Suprapubic skin (tissue), 4 donors: ENCODE data around the gene COPS3. TPM values are rescaled to one million over a fixed set of nuclear protein-coding genes. Genes with fewer than 3 reads are reported as not detected.

ENCODE experiments used
- DNase-seq, 2 donors: peaks; one replicate each; pipeline ENCODE4 v3.0.0-alpha.2; 2019; ENCODE audit warnings: low spot score in 2 of 2
- H3K27ac ChIP-seq: fragments of 200-600 bp; sonication (generic); one replicate; pipeline ENCODE4 v1.5.1; 2019
- H3K27me3 ChIP-seq: fragments of 200-600 bp; sonication (generic); one replicate; pipeline ENCODE4 v1.5.1; 2019
- H3K36me3 ChIP-seq: fragments of 200-600 bp; sonication (generic); one replicate; pipeline ENCODE4 v1.5.1; 2019
- H3K4me1 ChIP-seq: fragments of 200-600 bp; sonication (generic); one replicate; pipeline ENCODE4 v1.5.1; 2019
- H3K4me3 ChIP-seq: fragments of 200-600 bp; sonication (generic); one replicate; pipeline ENCODE4 v1.5.1; 2019; ENCODE audit warnings: mild to moderate bottlenecking
- H3K9me3 ChIP-seq: fragments of 200-600 bp; sonication (generic); one replicate; pipeline ENCODE4 v1.5.1; 2019
- EP300 ChIP-seq: sonication (generic); formaldehyde crosslinking; IDR thresholded peaks from one replicate; pipeline ENCODE4 v1.6.1; 2017; ENCODE audit warnings: antibody characterized with exemption
- POLR2A ChIP-seq, 2 donors: fragments of 450-650 bp; IDR thresholded peaks; one replicate each; pipeline ENCODE4 v1.6.1; 2017; ENCODE audit warnings: antibody characterized with exemption in 2 of 2, mild to moderate bottlenecking in 2 of 2, moderate library complexity in 2 of 2
- POLR2AphosphoS5 ChIP-seq, 3 donors: sonication (generic); formaldehyde crosslinking; IDR thresholded peaks; one replicate each; pipeline ENCODE4 v1.6.1; 2017; ENCODE audit warnings: antibody characterized with exemption in 3 of 3
- WGBS: methylation state at CpG from one replicate; pipeline ENCODE4 v1.1.5; 2018; 5-methylcytosine and 5-hydroxymethylcytosine counted together
- total RNA-seq, 4 donors: library from RNA; depleted of rRNA; stranded (reverse); fragments of >200 nt; gene quantifications; one replicate each; pipeline ENCODE4 v1.1.0, GENCODE V29; 2016
- TF ChIP-seq, protein P1 (sequence below), 2 donors: fragments of 200-600 bp in 1 of 2; fragments of 450-650 bp in 1 of 2; sonication (generic) in 1 of 2; IDR thresholded peaks; one replicate each; pipeline ENCODE4 v1.5.1; 2016 to 2019; ENCODE audit warnings: antibody characterized with exemption in 2 of 2, mild to moderate bottlenecking in 1 of 2, moderate library complexity in 1 of 2

Gene COPS3
- total RNA-seq, 4 donors from 2014 or later = 55.0 to 77.3 (median 59.4) TPM

DNA sequence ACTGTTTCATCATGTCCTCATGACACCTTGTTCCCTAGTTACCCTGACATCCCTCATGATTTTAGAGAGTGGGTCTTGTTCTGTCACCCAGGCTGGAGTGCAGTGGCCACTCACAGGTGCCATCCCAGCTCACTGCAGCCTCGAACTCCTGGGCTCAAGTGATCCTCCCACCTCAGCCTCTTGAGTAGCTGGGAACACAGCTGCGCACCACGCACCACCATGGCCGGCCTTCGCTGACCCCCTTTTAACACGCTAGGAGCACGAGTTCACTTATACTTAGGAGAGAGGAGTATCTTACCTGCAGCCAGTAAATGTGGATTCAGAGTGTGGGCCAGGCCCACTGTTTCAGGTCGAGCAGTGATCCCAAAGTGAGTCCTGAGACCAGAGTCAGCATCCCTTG, 43.6 kb upstream of the COPS3 start:
- Histone ChIP-seq H3K4me1 (no peaks in the 10 kb centered on the region), H3K4me3 (no peak overlapping the region), H3K9me3 (no peaks in the 10 kb centered on the region), H3K36me3 (peaks cover 3% of the 10 kb centered on the region), H3K27me3 (no peaks in the 10 kb centered on the region), H3K27ac (no peak overlapping the region)
- 92% methylated on average over 8 of the region's 8 CpGs for WGBS
- peak in 1 of 2 donors; percentile 14 for DNase-seq
- TF ChIP-seq EP300 = no peak
- TF ChIP-seq, protein P1, sequence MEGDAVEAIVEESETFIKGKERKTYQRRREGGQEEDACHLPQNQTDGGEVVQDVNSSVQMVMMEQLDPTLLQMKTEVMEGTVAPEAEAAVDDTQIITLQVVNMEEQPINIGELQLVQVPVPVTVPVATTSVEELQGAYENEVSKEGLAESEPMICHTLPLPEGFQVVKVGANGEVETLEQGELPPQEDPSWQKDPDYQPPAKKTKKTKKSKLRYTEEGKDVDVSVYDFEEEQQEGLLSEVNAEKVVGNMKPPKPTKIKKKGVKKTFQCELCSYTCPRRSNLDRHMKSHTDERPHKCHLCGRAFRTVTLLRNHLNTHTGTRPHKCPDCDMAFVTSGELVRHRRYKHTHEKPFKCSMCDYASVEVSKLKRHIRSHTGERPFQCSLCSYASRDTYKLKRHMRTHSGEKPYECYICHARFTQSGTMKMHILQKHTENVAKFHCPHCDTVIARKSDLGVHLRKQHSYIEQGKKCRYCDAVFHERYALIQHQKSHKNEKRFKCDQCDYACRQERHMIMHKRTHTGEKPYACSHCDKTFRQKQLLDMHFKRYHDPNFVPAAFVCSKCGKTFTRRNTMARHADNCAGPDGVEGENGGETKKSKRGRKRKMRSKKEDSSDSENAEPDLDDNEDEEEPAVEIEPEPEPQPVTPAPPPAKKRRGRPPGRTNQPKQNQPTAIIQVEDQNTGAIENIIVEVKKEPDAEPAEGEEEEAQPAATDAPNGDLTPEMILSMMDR (IDR thresholded peaks at IDR 0.05) = no peak
- no peak for TF ChIP-seq POLR2AphosphoS5 (IDR thresholded peaks at IDR 0.05)
- no peak for TF ChIP-seq POLR2A (IDR thresholded peaks at IDR 0.05)

DNA sequence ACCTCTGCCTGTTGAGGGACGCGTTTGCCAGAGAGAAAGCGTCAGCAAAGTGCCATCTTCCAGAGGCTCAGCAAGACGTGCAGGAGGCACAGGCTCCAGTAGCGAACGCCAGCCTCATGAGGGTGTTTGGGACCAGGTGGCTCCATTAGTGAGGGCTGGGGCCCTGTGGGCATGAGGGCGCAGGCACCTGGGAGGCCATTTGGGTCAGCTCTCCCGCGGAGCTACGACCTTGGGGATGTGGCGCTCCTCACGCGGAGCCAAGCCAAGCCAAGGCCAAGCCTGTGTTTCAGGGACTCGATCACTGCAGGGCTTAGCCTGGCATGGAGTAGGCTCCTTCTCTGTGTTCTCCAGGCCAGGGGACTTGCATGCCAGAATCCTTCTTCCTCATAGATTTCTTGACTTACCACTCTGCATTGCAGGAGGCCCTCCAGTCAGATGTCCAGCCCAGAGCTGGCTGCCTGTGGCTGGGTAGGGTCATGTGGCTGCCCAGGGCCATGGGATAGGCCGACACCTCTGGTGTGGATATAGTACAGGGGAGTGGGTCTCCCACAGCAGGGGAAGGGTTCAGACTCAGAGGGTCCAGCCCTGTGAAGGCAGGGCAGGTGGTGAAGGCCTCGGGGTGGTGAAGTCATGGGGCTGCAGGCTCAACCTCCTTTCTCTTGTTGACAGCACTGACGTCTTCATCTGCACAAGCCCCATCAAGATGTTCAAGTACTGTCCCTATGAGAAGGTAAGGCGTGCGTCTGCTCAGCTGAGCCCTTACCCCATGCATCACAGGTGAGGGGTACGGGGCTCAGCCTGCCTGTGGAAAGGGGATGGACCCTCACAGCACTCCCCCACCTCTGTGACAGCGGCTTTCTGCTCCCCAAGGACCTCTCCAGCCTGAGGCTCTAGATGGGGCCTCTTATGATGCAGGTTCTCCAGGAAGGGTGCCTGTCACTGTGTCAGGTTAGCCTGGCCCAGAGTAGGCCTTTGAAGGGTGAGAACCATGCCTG, 41.8 kb upstream of the COPS3 start:
- 94% methylated on average over 11 of the region's 21 CpGs for WGBS
- peak in 1 of 2 donors; percentile 50 for DNase-seq
- Histone ChIP-seq H3K9me3 (no peaks in the 10 kb centered on the region), H3K4me1 (no peaks in the 10 kb centered on the region), H3K36me3 (peaks cover 3% of the 10 kb centered on the region), H3K27me3 (no peaks in the 10 kb centered on the region), H3K27ac (no peak overlapping the region), H3K4me3 (no peak overlapping the region)
- TF ChIP-seq, protein P1 (IDR thresholded peaks at IDR 0.05) = no peak
- TF ChIP-seq EP300 = no peak
- no peak for TF ChIP-seq POLR2AphosphoS5 (IDR thresholded peaks at IDR 0.05)
- no peak for TF ChIP-seq POLR2A (IDR thresholded peaks at IDR 0.05)

DNA sequence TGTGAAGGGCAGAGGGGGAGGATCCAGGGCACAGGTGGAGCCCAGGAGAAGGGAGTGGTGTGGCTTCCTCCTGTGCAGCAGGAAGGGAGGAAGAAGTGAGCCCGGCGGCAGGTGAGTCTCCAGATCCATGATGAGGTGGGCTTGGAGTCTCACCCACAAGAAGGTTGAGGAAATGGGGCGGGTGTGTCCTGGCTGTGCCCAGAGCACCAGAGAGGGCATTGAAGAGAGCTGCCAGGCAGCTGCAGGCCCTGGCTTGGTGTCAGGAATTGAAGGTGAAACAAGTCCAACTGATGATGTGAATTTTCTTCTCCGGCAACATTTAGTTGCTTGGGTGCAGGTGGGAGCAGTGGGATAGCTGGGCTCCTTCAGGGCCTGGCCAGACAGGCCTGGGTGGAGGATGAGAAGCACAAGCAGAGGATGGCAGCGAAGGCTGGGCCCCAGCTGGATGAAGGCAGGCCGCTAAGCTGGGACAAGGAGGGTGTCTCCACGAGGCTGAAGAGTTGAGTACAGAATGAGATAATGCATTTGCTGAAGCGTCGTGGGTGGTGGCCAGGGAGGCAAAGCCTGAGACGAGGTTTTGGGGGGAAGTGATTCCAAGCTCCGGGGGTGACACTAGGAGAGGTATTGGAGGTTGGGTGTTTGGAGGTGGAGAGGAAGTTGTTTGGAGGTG, 40.4 kb upstream of the COPS3 start:
- H3K27me3 ChIP-seq = no peaks in the 10 kb centered on the region
- no peak overlapping the region for H3K27ac ChIP-seq
- 81% methylated on average over 11 of the region's 11 CpGs for WGBS
- H3K4me1 ChIP-seq = no peaks in the 10 kb centered on the region
- TF ChIP-seq POLR2A (IDR thresholded peaks at IDR 0.05) = no peak
- no peak for TF ChIP-seq EP300
- TF ChIP-seq POLR2AphosphoS5 (IDR thresholded peaks at IDR 0.05) = no peak
- TF ChIP-seq, protein P1 (IDR thresholded peaks at IDR 0.05) = no peak
- H3K9me3 ChIP-seq = no peaks in the 10 kb centered on the region
- H3K36me3 ChIP-seq = peaks cover 3% of the 10 kb centered on the region
- DNase-seq = peak in 1 of 2 donors; percentile 17
- H3K4me3 ChIP-seq = no peak overlapping the region

DNA sequence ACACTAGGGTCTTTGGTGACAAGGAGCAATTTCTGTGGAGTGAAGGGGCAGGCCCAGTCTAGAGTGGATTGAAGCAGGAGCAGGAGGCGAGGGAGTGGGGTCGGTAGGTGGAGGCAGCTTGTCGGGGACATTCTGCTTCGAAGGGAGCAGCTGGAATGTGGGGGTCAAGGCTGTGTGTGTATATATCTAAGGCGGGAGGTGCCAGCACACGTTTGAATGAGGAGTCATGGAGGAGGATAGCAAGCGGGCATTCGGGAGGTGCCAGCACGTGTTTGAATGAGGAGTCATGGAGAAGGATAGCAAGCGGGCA, 39.8 kb upstream of the COPS3 start:
- TF ChIP-seq POLR2AphosphoS5 (IDR thresholded peaks at IDR 0.05) (no peak), EP300 (no peak), POLR2A (IDR thresholded peaks at IDR 0.05) (no peak)
- TF ChIP-seq, protein P1 (IDR thresholded peaks at IDR 0.05) = no peak
- DNase-seq = no peak
- H3K9me3 ChIP-seq = no peaks in the 10 kb centered on the region
- peaks cover 3% of the 10 kb centered on the region for H3K36me3 ChIP-seq
- no peaks in the 10 kb centered on the region for H3K27me3 ChIP-seq
- H3K27ac ChIP-seq = no peak overlapping the region
- H3K4me1 ChIP-seq = no peaks in the 10 kb centered on the region
- no peak overlapping the region for H3K4me3 ChIP-seq
- WGBS = 88% methylated on average over 10 of the region's 10 CpGs
